Measurements from ENCODE around the gene VOPP1.

VOPP1 gene

GRCh38 chr7:55509322-55509721, 63.0 kb downstream of the VOPP1 start:
- Histone ChIP-seq H3K4me1 (ENCODE audit: control insufficient read depth, insufficient read depth, low read depth, low read length) (peaks cover 18% of the 10 kb centered on the region), H3K4me3 (ENCODE audit: insufficient read depth in 1 of 2, low read depth in 1 of 2, low read length in 2 of 2) (no peak overlapping the region), H3K27ac (ENCODE audit: low read length, poor library complexity, severe bottlenecking) (peak overlapping the region; percentile 79), H3K14ac (ENCODE audit: low read length in 2 of 2) (no peak overlapping the region), H2AFZ (ENCODE audit: low read depth, low read length) (no peak overlapping the region), H2BK120ac (ENCODE audit: low read depth, low read length) (no peak overlapping the region), H2BK15ac (ENCODE audit: low read depth, poor library complexity, severe bottlenecking) (no peak overlapping the region), H3K36me3 (ENCODE audit: control insufficient read depth in 1 of 2, insufficient read depth in 2 of 2, low read depth in 1 of 2, low read length in 2 of 2) (peaks cover 14 to 31% of the 10 kb centered on the region in 2 experiments), H3K9me3 (ENCODE audit: control insufficient read depth, low read length) (no peaks in the 10 kb centered on the region), H2AK5ac (ENCODE audit: low read length, severe bottlenecking) (peak overlapping the region; percentile 74), H4K8ac (ENCODE audit: low read length) (no peak overlapping the region), H4K91ac (ENCODE audit: low read length) (no peak overlapping the region), H2BK5ac (ENCODE audit: low read depth, low read length, poor library complexity, severe bottlenecking) (no peak overlapping the region), H3K23ac (ENCODE audit: low read length in 2 of 2) (no peak overlapping the region), H3K27me3 (ENCODE audit: control insufficient read depth in 1 of 2, insufficient read depth in 1 of 2, low read length in 2 of 2) (no peaks in the 10 kb centered on the region), H3K79me1 (replicated peaks; ENCODE audit: low read length, poor library complexity, severe bottlenecking) (peaks cover 40% of the 10 kb centered on the region), H3K4me2 (ENCODE audit: low read length, poor library complexity, severe bottlenecking) (no peak overlapping the region), H3K4ac (ENCODE audit: low read depth in 1 of 2, low read length in 2 of 2) (no peak overlapping the region), H2BK12ac (ENCODE audit: low read length in 2 of 2) (no peak overlapping the region), H3K9ac (ENCODE audit: low read length) (peak overlapping the region; percentile 39), H3K18ac (ENCODE audit: low read depth in 1 of 2, low read length in 2 of 2) (peak overlapping the region in 1 of 2 experiments; percentile 21)
- WGBS: 0% methylated on average over 1 of the region's 1 CpG
- DNase-seq: peak; percentile 90

GRCh38 chr7:55508221-55509011, 63.9 kb downstream of the VOPP1 start:
- WGBS: 95% methylated on average over 3 of the region's 5 CpGs
- Histone ChIP-seq H3K9ac (ENCODE audit: low read length) (peak overlapping the region; percentile 39), H3K36me3 (ENCODE audit: control insufficient read depth in 1 of 2, insufficient read depth in 2 of 2, low read depth in 1 of 2, low read length in 2 of 2) (peaks cover 12 to 23% of the 10 kb centered on the region in 2 experiments)

GRCh38 chr7:55507743-55508142, 64.6 kb downstream of the VOPP1 start:
- H4K91ac ChIP-seq (ENCODE audit: low read length): no peak overlapping the region
- DNase-seq: no peak
- H3K4me1 ChIP-seq (ENCODE audit: control insufficient read depth, insufficient read depth, low read depth, low read length): peaks cover 19% of the 10 kb centered on the region
- H3K4ac ChIP-seq (ENCODE audit: low read depth in 1 of 2, low read length in 2 of 2): no peak overlapping the region
- H3K27ac ChIP-seq (ENCODE audit: low read length, poor library complexity, severe bottlenecking): no peak overlapping the region
- H3K36me3 ChIP-seq (ENCODE audit: control insufficient read depth in 1 of 2, insufficient read depth in 2 of 2, low read depth in 1 of 2, low read length in 2 of 2): peaks cover 9 to 22% of the 10 kb centered on the region in 2 experiments
- no peaks in the 10 kb centered on the region for H3K9me3 ChIP-seq (ENCODE audit: control insufficient read depth, low read length)
- H3K14ac ChIP-seq (ENCODE audit: low read length in 2 of 2): no peak overlapping the region
- no peak overlapping the region for H4K8ac ChIP-seq (ENCODE audit: low read length)
- no peak overlapping the region for H2BK120ac ChIP-seq (ENCODE audit: low read depth, low read length)
- no peak overlapping the region for H2AK5ac ChIP-seq (ENCODE audit: low read length, severe bottlenecking)
- no peak overlapping the region for H2AFZ ChIP-seq (ENCODE audit: low read depth, low read length)
- H3K4me3 ChIP-seq (ENCODE audit: insufficient read depth in 1 of 2, low read depth in 1 of 2, low read length in 2 of 2): no peak overlapping the region
- no peak overlapping the region for H3K18ac ChIP-seq (ENCODE audit: low read depth in 1 of 2, low read length in 2 of 2)
- no peaks in the 10 kb centered on the region for H3K27me3 ChIP-seq (ENCODE audit: control insufficient read depth in 1 of 2, insufficient read depth in 1 of 2, low read length in 2 of 2)
- peak overlapping the region in 1 of 2 experiments; percentile 63 for H2BK12ac ChIP-seq (ENCODE audit: low read length in 2 of 2)
- H2BK5ac ChIP-seq (ENCODE audit: low read depth, low read length, poor library complexity, severe bottlenecking): no peak overlapping the region
- no peak overlapping the region for H3K23ac ChIP-seq (ENCODE audit: low read length in 2 of 2)
- no peak overlapping the region for H3K9ac ChIP-seq (ENCODE audit: low read length)
- no peak overlapping the region for H3K4me2 ChIP-seq (ENCODE audit: low read length, poor library complexity, severe bottlenecking)
- no peak overlapping the region for H2BK15ac ChIP-seq (ENCODE audit: low read depth, poor library complexity, severe bottlenecking)
- H3K79me1 ChIP-seq (replicated peaks; ENCODE audit: low read length, poor library complexity, severe bottlenecking): peaks cover 39% of the 10 kb centered on the region
- 98% methylated on average over 4 of the region's 5 CpGs for whole genome bisulfite sequencing

More at GRCh38 chr7:55508221-55509011, 63.9 kb downstream of the VOPP1 start:
- H3K9me3 ChIP-seq (ENCODE audit: control insufficient read depth, low read length): no peaks in the 10 kb centered on the region
- H3K18ac ChIP-seq (ENCODE audit: low read depth in 1 of 2, low read length in 2 of 2): peak overlapping the region in 1 of 2 experiments; percentile 78
- H3K14ac ChIP-seq (ENCODE audit: low read length in 2 of 2): no peak overlapping the region
- H2AFZ ChIP-seq (ENCODE audit: low read depth, low read length): no peak overlapping the region
- H2BK120ac ChIP-seq (ENCODE audit: low read depth, low read length): no peak overlapping the region
- no peak overlapping the region for H3K4me2 ChIP-seq (ENCODE audit: low read length, poor library complexity, severe bottlenecking)
- DNase-seq: peak; percentile 49
- peak overlapping the region; percentile 79 for H3K27ac ChIP-seq (ENCODE audit: low read length, poor library complexity, severe bottlenecking)
- H3K27me3 ChIP-seq (ENCODE audit: control insufficient read depth in 1 of 2, insufficient read depth in 1 of 2, low read length in 2 of 2): no peaks in the 10 kb centered on the region
- peak overlapping the region in 1 of 2 experiments; percentile 63 for H2BK12ac ChIP-seq (ENCODE audit: low read length in 2 of 2)
- H3K4me1 ChIP-seq (ENCODE audit: control insufficient read depth, insufficient read depth, low read depth, low read length): peaks cover 19% of the 10 kb centered on the region
- H2BK15ac ChIP-seq (ENCODE audit: low read depth, poor library complexity, severe bottlenecking): no peak overlapping the region
- H3K23ac ChIP-seq (ENCODE audit: low read length in 2 of 2): no peak overlapping the region
- H4K8ac ChIP-seq (ENCODE audit: low read length): no peak overlapping the region
- peaks cover 42% of the 10 kb centered on the region for H3K79me1 ChIP-seq (replicated peaks; ENCODE audit: low read length, poor library complexity, severe bottlenecking)
- H3K4me3 ChIP-seq (ENCODE audit: insufficient read depth in 1 of 2, low read depth in 1 of 2, low read length in 2 of 2): no peak overlapping the region
- H2AK5ac ChIP-seq (ENCODE audit: low read length, severe bottlenecking): no peak overlapping the region
- H3K4ac ChIP-seq (ENCODE audit: low read depth in 1 of 2, low read length in 2 of 2): no peak overlapping the region
- H4K91ac ChIP-seq (ENCODE audit: low read length): no peak overlapping the region
- no peak overlapping the region for H2BK5ac ChIP-seq (ENCODE audit: low read depth, low read length, poor library complexity, severe bottlenecking)

GRCh38 chr7:55504967-55505658, 67.2 kb downstream of the VOPP1 start:
- WGBS: 95% methylated on average over 10 of the region's 10 CpGs
- Histone ChIP-seq H2BK12ac (ENCODE audit: low read length in 2 of 2) (no peak overlapping the region), H3K4me2 (ENCODE audit: low read length, poor library complexity, severe bottlenecking) (no peak overlapping the region), H3K27me3 (ENCODE audit: control insufficient read depth in 1 of 2, insufficient read depth in 1 of 2, low read length in 2 of 2) (no peaks in the 10 kb centered on the region), H2AK5ac (ENCODE audit: low read length, severe bottlenecking) (peak overlapping the region; percentile 31), H3K36me3 (ENCODE audit: control insufficient read depth in 1 of 2, insufficient read depth in 2 of 2, low read depth in 1 of 2, low read length in 2 of 2) (peaks cover 14 to 23% of the 10 kb centered on the region in 2 experiments), H2AFZ (ENCODE audit: low read depth, low read length) (no peak overlapping the region), H4K91ac (ENCODE audit: low read length) (no peak overlapping the region), H3K9ac (ENCODE audit: low read length) (no peak overlapping the region), H4K8ac (ENCODE audit: low read length) (no peak overlapping the region), H2BK15ac (ENCODE audit: low read depth, poor library complexity, severe bottlenecking) (no peak overlapping the region), H3K4me3 (ENCODE audit: insufficient read depth in 1 of 2, low read depth in 1 of 2, low read length in 2 of 2) (no peak overlapping the region), H3K14ac (ENCODE audit: low read length in 2 of 2) (no peak overlapping the region), H3K4ac (ENCODE audit: low read depth in 1 of 2, low read length in 2 of 2) (no peak overlapping the region), H2BK5ac (ENCODE audit: low read depth, low read length, poor library complexity, severe bottlenecking) (no peak overlapping the region), H3K27ac (ENCODE audit: low read length, poor library complexity, severe bottlenecking) (no peak overlapping the region), H3K9me3 (ENCODE audit: control insufficient read depth, low read length) (no peaks in the 10 kb centered on the region), H3K4me1 (ENCODE audit: control insufficient read depth, insufficient read depth, low read depth, low read length) (peaks cover 12% of the 10 kb centered on the region), H3K23ac (ENCODE audit: low read length in 2 of 2) (no peak overlapping the region), H3K79me1 (replicated peaks; ENCODE audit: low read length, poor library complexity, severe bottlenecking) (peaks cover 48% of the 10 kb centered on the region), H2BK120ac (ENCODE audit: low read depth, low read length) (no peak overlapping the region), H3K18ac (ENCODE audit: low read depth in 1 of 2, low read length in 2 of 2) (no peak overlapping the region)
- no peak for DNase-seq
